Measurements from ENCODE around the gene PRRG1. TPM values are rescaled to one million over a fixed set of nuclear protein-coding genes. Genes with fewer than 3 reads are reported as not detected.

Gene PRRG1
- total RNA-seq, 1 experiment from 2014 or later, result 8.6 TPM

DNA sequence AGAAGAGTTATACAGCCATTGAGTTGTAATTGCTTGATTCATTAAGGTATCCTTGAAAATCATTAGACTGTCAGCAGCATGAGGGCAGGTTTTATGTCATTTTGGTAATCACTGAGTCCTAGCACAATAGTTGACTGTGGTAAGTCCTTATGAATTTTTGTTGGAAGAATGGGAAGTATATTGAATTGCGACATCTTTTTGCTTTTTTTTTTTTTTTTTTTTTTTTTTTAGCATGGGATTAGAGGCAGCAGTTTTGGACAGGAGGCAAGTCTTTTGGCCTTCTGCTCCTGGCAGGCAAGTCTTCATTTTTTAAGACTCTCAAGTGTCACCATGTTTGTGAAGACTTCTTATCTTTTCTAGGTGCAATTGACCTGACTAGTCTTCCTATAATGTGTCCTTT, 29.7 kb downstream of the PRRG1 start:
- no peak for DNase-seq (ENCODE audit: low read depth, low spot score)
- no peak overlapping the region for H3K4me3 ChIP-seq (ENCODE audit: low read depth in 2 of 2, low read length in 2 of 2)
- intact Hi-C loops (cut with micrococcal nuclease; ENCODE audit: unreplicated experiment) (no loop called here), in situ Hi-C loops (cut with HindIII; ENCODE audit: low pct_unique_long_range_greater_than_20kb, low sequenced_read_pairs) (no loop called here)
- ChIA-PET CTCF (no interaction called here), POLR2A (no interaction called here)
- H3K36me3 ChIP-seq (ENCODE audit: control insufficient read depth, insufficient read depth, low read length), result no peaks in the 10 kb centered on the region
- H3K9me3 ChIP-seq (ENCODE audit: control insufficient read depth, insufficient read depth, low read depth, low read length), result no peaks in the 10 kb centered on the region
- no peaks in the 10 kb centered on the region for H3K4me1 ChIP-seq (ENCODE audit: control insufficient read depth, insufficient read depth, low read length)
- no peak for TF ChIP-seq SIN3A (IDR thresholded peaks at IDR 0.05; ENCODE audit: borderline replicate concordance, insufficient read depth, low read depth, low read length)
- no peak for TF ChIP-seq POLR2AphosphoS5 (IDR thresholded peaks at IDR 0.05; ENCODE audit: low read depth, low read length)
- H3K27ac ChIP-seq (ENCODE audit: low read length), result no peak overlapping the region
- BruUV-seq (replicated peaks), result no TSS peak
- H3K27me3 ChIP-seq (ENCODE audit: control insufficient read depth, insufficient read depth, low read length), result no peaks in the 10 kb centered on the region
- ATAC-seq, result no peak

DNA sequence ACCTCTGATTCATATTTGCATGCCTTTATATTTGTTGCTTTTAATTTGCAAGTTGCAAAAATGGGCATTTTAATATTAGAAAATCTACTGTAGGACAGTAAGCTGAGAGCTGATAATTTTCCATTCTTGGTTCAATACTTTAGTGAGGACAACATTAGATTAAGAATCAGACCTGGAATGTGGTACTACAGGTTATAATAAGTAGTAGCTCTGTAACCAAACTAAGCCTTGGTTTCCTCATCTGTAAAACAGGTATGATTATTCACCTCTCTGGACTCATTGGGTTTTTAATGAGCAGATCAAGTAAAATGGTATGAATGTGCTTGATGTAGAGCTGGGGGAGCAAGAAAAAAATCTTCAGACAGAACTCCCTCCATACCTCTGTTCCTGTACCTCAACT, 31.1 kb downstream of the PRRG1 start:
- Histone ChIP-seq H3K27me3 (ENCODE audit: control insufficient read depth, insufficient read depth, low read length) (no peaks in the 10 kb centered on the region), H3K27ac (ENCODE audit: low read length) (no peak overlapping the region), H3K4me3 (ENCODE audit: low read depth in 2 of 2, low read length in 2 of 2) (no peak overlapping the region), H3K9me3 (ENCODE audit: control insufficient read depth, insufficient read depth, low read depth, low read length) (no peaks in the 10 kb centered on the region), H3K4me1 (ENCODE audit: control insufficient read depth, insufficient read depth, low read length) (no peaks in the 10 kb centered on the region), H3K36me3 (ENCODE audit: control insufficient read depth, insufficient read depth, low read length) (no peaks in the 10 kb centered on the region)
- BruUV-seq (replicated peaks), result no TSS peak
- DNase-seq (ENCODE audit: low read depth, low spot score), result no peak
- ChIA-PET CTCF (no interaction called here), POLR2A (no interaction called here)
- TF ChIP-seq, protein P1, sequence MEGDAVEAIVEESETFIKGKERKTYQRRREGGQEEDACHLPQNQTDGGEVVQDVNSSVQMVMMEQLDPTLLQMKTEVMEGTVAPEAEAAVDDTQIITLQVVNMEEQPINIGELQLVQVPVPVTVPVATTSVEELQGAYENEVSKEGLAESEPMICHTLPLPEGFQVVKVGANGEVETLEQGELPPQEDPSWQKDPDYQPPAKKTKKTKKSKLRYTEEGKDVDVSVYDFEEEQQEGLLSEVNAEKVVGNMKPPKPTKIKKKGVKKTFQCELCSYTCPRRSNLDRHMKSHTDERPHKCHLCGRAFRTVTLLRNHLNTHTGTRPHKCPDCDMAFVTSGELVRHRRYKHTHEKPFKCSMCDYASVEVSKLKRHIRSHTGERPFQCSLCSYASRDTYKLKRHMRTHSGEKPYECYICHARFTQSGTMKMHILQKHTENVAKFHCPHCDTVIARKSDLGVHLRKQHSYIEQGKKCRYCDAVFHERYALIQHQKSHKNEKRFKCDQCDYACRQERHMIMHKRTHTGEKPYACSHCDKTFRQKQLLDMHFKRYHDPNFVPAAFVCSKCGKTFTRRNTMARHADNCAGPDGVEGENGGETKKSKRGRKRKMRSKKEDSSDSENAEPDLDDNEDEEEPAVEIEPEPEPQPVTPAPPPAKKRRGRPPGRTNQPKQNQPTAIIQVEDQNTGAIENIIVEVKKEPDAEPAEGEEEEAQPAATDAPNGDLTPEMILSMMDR (IDR thresholded peaks at IDR 0.05), result no peak
- TF ChIP-seq, protein P2, sequence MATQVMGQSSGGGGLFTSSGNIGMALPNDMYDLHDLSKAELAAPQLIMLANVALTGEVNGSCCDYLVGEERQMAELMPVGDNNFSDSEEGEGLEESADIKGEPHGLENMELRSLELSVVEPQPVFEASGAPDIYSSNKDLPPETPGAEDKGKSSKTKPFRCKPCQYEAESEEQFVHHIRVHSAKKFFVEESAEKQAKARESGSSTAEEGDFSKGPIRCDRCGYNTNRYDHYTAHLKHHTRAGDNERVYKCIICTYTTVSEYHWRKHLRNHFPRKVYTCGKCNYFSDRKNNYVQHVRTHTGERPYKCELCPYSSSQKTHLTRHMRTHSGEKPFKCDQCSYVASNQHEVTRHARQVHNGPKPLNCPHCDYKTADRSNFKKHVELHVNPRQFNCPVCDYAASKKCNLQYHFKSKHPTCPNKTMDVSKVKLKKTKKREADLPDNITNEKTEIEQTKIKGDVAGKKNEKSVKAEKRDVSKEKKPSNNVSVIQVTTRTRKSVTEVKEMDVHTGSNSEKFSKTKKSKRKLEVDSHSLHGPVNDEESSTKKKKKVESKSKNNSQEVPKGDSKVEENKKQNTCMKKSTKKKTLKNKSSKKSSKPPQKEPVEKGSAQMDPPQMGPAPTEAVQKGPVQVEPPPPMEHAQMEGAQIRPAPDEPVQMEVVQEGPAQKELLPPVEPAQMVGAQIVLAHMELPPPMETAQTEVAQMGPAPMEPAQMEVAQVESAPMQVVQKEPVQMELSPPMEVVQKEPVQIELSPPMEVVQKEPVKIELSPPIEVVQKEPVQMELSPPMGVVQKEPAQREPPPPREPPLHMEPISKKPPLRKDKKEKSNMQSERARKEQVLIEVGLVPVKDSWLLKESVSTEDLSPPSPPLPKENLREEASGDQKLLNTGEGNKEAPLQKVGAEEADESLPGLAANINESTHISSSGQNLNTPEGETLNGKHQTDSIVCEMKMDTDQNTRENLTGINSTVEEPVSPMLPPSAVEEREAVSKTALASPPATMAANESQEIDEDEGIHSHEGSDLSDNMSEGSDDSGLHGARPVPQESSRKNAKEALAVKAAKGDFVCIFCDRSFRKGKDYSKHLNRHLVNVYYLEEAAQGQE (IDR thresholded peaks at IDR 0.05; ENCODE audit: insufficient read depth in 1 of 2, low read depth in 2 of 2, low read length in 1 of 2), result no peak
- TF ChIP-seq TCF7L2 (IDR thresholded peaks at IDR 0.05; ENCODE audit: low read depth, low read length), result no peak
- no peak for TF ChIP-seq SIN3A (IDR thresholded peaks at IDR 0.05; ENCODE audit: borderline replicate concordance, insufficient read depth, low read depth, low read length)
- no peak for TF ChIP-seq POLR2AphosphoS5 (IDR thresholded peaks at IDR 0.05; ENCODE audit: low read depth, low read length)
- intact Hi-C loops (cut with micrococcal nuclease; ENCODE audit: unreplicated experiment) (no loop called here), in situ Hi-C loops (cut with HindIII; ENCODE audit: low pct_unique_long_range_greater_than_20kb, low sequenced_read_pairs) (no loop called here)
- ATAC-seq, result no peak

DNA sequence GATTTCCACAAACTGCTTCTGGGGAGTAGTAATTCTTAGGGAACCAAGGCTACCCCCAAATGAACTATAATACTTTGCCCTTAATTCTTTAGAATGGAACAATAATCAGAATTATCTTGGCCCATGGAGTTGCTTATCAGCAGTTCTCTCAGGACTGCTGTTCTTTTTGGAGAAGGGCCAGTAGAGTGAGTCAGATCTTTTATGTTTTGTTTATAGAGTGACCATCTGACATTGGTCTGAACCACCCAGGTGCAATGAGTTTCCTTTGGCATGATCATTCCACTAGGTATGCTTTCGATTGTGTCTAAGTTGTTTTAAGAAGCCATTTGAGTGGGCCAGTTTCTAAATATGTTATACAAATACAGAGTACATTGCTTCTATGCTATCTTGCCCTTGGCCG, 31.8 kb downstream of the PRRG1 start:
- H3K27ac ChIP-seq (ENCODE audit: low read length), result no peak overlapping the region
- POLR2A ChIA-PET, result no interaction called here
- BruUV-seq (replicated peaks), result no TSS peak
- no peaks in the 10 kb centered on the region for H3K27me3 ChIP-seq (ENCODE audit: control insufficient read depth, insufficient read depth, low read length)
- H3K4me3 ChIP-seq (ENCODE audit: low read depth in 2 of 2, low read length in 2 of 2), result no peak overlapping the region
- in situ Hi-C loops (cut with HindIII; ENCODE audit: low pct_unique_long_range_greater_than_20kb, low sequenced_read_pairs) (no loop called here), intact Hi-C loops (cut with micrococcal nuclease; ENCODE audit: unreplicated experiment) (no loop called here)
- no peak; the same call in 1 of the 2 replicates for ATAC-seq
- DNase-seq (ENCODE audit: low read depth, low spot score), result peak; percentile 24
- TF ChIP-seq, protein P1 (IDR thresholded peaks at IDR 0.05), result no peak
- TF ChIP-seq SIN3A (IDR thresholded peaks at IDR 0.05; ENCODE audit: borderline replicate concordance, insufficient read depth, low read depth, low read length) (no peak), TCF7L2 (IDR thresholded peaks at IDR 0.05; ENCODE audit: low read depth, low read length) (no peak), POLR2AphosphoS5 (IDR thresholded peaks at IDR 0.05; ENCODE audit: low read depth, low read length) (no peak)
- TF ChIP-seq, protein P2 (IDR thresholded peaks at IDR 0.05; ENCODE audit: insufficient read depth in 1 of 2, low read depth in 2 of 2, low read length in 1 of 2), result no peak
- no peaks in the 10 kb centered on the region for H3K9me3 ChIP-seq (ENCODE audit: control insufficient read depth, insufficient read depth, low read depth, low read length)
- no peaks in the 10 kb centered on the region for H3K4me1 ChIP-seq (ENCODE audit: control insufficient read depth, insufficient read depth, low read length)
- CTCF ChIA-PET, result no interaction called here
- no peaks in the 10 kb centered on the region for H3K36me3 ChIP-seq (ENCODE audit: control insufficient read depth, insufficient read depth, low read length)
